Stimulated activated CD4-positive, alpha-beta T cell treated with anti-CD3 and anti-CD28 coated beads, Interleukin-12 subunit alpha, Interleukin-12 subunit beta, amount 100 ng/mL, for 24 hours (primary cell): ENCODE measurements around the gene CIRBP.
"Not testable (repeated sequence)": the region's sequence is repeated elsewhere in the genome, so short reads cannot be mapped to it uniquely, and the experiment has no call there.

ENCODE experiments used
- DNase-seq, 2 experiments: peaks; one replicate each; pipeline ENCODE4 v3.0.0-alpha.2; 2020; ENCODE audit warnings: low read depth in 2 of 2

The CIRBP gene

GRCh38 chr19:1290703-1291651, 21.8 kb downstream of the CIRBP start:
- DNase-seq = no peak

GRCh38 chr19:1291761-1292418, 22.8 kb downstream of the CIRBP start:
- DNase-seq = no peak

GRCh38 chr19:1292419-1293151, 23.5 kb downstream of the CIRBP start:
- no peak for DNase-seq

GRCh38 chr19:1293782-1294604, 24.9 kb downstream of the CIRBP start:
- DNase-seq = no peak

GRCh38 chr19:1294688-1295087, 25.6 kb downstream of the CIRBP start:
- no peak for DNase-seq

- DNase-seq = no peak
These were observed 26.3 kb downstream of the CIRBP start for GRCh38 chr19:1295169-1296012.

GRCh38 chr19:1296078-1296477, 26.9 kb downstream of the CIRBP start:
- DNase-seq = no peak

- DNase-seq = no peak
These were observed 27.6 kb downstream of the CIRBP start for GRCh38 chr19:1296575-1297271.

GRCh38 chr19:1298235-1298634, 29.1 kb downstream of the CIRBP start:
- no peak for DNase-seq

GRCh38 chr19:1299801-1300200, 30.7 kb downstream of the CIRBP start:
- no peak for DNase-seq

GRCh38 chr19:1300744-1301490, 31.8 kb downstream of the CIRBP start:
- DNase-seq = no peak

- DNase-seq = no peak
These were observed 33.6 kb downstream of the CIRBP start for GRCh38 chr19:1302533-1303239.

GRCh38 chr19:1304197-1304924, 35.2 kb downstream of the CIRBP start:
- no peak for DNase-seq

GRCh38 chr19:1305354-1305753, 36.2 kb downstream of the CIRBP start:
- not testable (repeated sequence) for DNase-seq

- DNase-seq = no peak
These were observed 38.2 kb downstream of the CIRBP start for GRCh38 chr19:1307320-1307719.

- DNase-seq = no peak
These were observed 38.7 kb downstream of the CIRBP start for GRCh38 chr19:1307755-1308303.

- no peak for DNase-seq
These were observed 39.6 kb downstream of the CIRBP start for GRCh38 chr19:1308718-1309117.
